OCI-LY7 (cell line): ENCODE data around the gene PTH1R. TPM values are rescaled to one million over a fixed set of nuclear protein-coding genes. Genes with fewer than 3 reads are reported as not detected.

Experiments
- BruUV-seq: library from RNA; stranded (reverse); fragments of 400-500 nt; replicated peaks from 2 replicates; lab custom pipeline; 2021; lab: Mats Ljungman, UMichigan
- CTCF ChIA-PET: fragments of 300-600 bp; sonication (Branson Sonifier 250); formaldehyde crosslinking; loops from one replicate; lab custom pipeline; 2022; ENCODE audit warnings: antibody characterized with exemption; ENCODE audit not compliant: unreplicated experiment; lab: Charles Lee
- POLR2A ChIA-PET: fragments of 300-600 bp; sonication (Branson Sonifier 250); formaldehyde crosslinking; loops from one replicate; lab custom pipeline; 2022; ENCODE audit warnings: antibody characterized with exemption; lab: Charles Lee
- DNase-seq: peaks from one replicate; pipeline ENCODE4 v3.0.0-alpha.2; 2015; ENCODE audit warnings: low spot score
- H2AFZ ChIP-seq: fragments of 200-600 bp; sonication (generic), shearing (Covaris generic); 2 replicates; pipeline ENCODE4 v1.6.1; 2014; ENCODE audit warnings: mild to moderate bottlenecking, antibody characterized with exemption, low read length, moderate library complexity
- H3K27ac ChIP-seq: fragments of 200-600 bp; sonication (generic); 2 replicates; pipeline ENCODE4 v1.5.1; 2014; ENCODE audit warnings: mixed run types, low read depth, mild to moderate bottlenecking, moderate library complexity, low read length, inconsistent platforms; ENCODE audit not compliant: poor library complexity, severe bottlenecking
- H3K36me3 ChIP-seq: fragments of 200-600 bp; sonication (generic); 2 replicates; pipeline ENCODE4 v1.6.1; 2014; ENCODE audit warnings: mild to moderate bottlenecking, antibody characterized with exemption, low read length, moderate library complexity, mixed read lengths; ENCODE audit not compliant: insufficient read depth
- H3K4me1 ChIP-seq: fragments of 200-600 bp; sonication (generic); 2 replicates; pipeline ENCODE4 v1.5.1; 2014; ENCODE audit warnings: mild to moderate bottlenecking, low read length; ENCODE audit not compliant: insufficient read depth, poor library complexity, severe bottlenecking
- H3K4me2 ChIP-seq: fragments of 200-600 bp; sonication (generic); 2 replicates; pipeline ENCODE4 v1.6.1; 2014; ENCODE audit warnings: mild to moderate bottlenecking, low read length
- H3K4me3 ChIP-seq: fragments of 200-600 bp; sonication (generic); 2 replicates; pipeline ENCODE4 v1.5.1; 2014; ENCODE audit warnings: mild to moderate bottlenecking, low read depth, low read length; ENCODE audit not compliant: poor library complexity, severe bottlenecking
- H3K79me2 ChIP-seq: fragments of 200-600 bp; sonication (generic); 2 replicates; pipeline ENCODE4 v1.6.1; 2016; ENCODE audit warnings: low read depth, mild to moderate bottlenecking, low read length, moderate library complexity, mixed read lengths; ENCODE audit not compliant: insufficient read depth
- H3K9me2 ChIP-seq: fragments of 200-600 bp; sonication (generic); 2 replicates; pipeline ENCODE4 v1.6.1; 2016; ENCODE audit warnings: mild to moderate bottlenecking, low read length, mixed read lengths; ENCODE audit not compliant: insufficient read depth
- H3K9me3 ChIP-seq: fragments of 200-600 bp; sonication (generic); 2 replicates; pipeline ENCODE4 v1.6.1; 2014; ENCODE audit warnings: mild to moderate bottlenecking, mixed run types, low read length, mixed read lengths
- H4K20me1 ChIP-seq: fragments of 200-600 bp; sonication (generic); 2 replicates; pipeline ENCODE4 v1.6.1; 2014; ENCODE audit warnings: mild to moderate bottlenecking, antibody characterized with exemption, low read length, moderate library complexity, mixed read lengths; ENCODE audit not compliant: insufficient read depth
- EZH2phosphoT487 ChIP-seq: fragments of 200-600 bp; sonication (generic); IDR thresholded peaks from 2 replicates; pipeline ENCODE4 v1.6.1; 2018; ENCODE audit warnings: low read depth, borderline replicate concordance, mild to moderate bottlenecking, mixed run types, antibody characterized with exemption, low read length, moderate library complexity, mixed read lengths
- intact Hi-C: fragments of 100-400 bp; cut with micrococcal nuclease; formaldehyde crosslinking; loops from one replicate; pipeline ENCODE4 v1.10.0; 2022; ENCODE audit not compliant: unreplicated experiment
- total RNA-seq, 2 experiments: library from RNA; depleted of rRNA in 1 of 2; stranded (reverse); fragments of >200 nt in 1 of 2; shearing (Covaris generic) in 1 of 2; gene quantifications; 2 replicates each; pipeline ENCODE4 v1.2.3, GENCODE V29; 2014 to 2022
- TF ChIP-seq, protein P1 (sequence below): fragments of 200-600 bp; sonication (generic); conservative IDR thresholded peaks from 2 replicates; pipeline ENCODE4 v1.5.1; 2014; ENCODE audit warnings: mild to moderate bottlenecking, antibody characterized with exemption, low read length, moderate library complexity, mixed read lengths

Gene PTH1R
- total RNA-seq, 2 experiments from 2014 or later: not detected

DNA sequence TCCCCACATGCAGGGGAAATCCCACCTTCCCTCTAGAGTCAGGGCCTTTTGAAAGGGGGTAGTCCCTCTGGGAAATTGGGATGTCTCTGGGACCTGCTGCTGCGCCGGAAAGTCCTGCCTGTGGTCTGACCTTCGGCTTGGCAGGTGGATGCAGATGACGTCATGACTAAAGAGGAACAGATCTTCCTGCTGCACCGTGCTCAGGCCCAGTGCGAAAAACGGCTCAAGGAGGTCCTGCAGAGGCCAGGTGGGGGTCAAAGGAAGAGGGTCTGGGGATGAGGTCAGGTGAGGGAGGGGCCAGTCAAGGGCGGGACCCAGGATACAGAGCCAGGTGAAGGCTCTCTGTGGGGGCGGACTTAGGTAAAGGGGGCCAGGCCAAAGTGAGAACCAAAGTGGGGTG, 16.2 kb downstream of the PTH1R start:
- Histone ChIP-seq H3K9me3 (no peaks in the 10 kb centered on the region), H2AFZ (no peak overlapping the region), H3K27ac (no peak overlapping the region), H4K20me1 (no peaks in the 10 kb centered on the region), H3K9me2 (no peaks in the 10 kb centered on the region), H3K79me2 (no peaks in the 10 kb centered on the region), H3K4me3 (no peak overlapping the region), H3K36me3 (no peaks in the 10 kb centered on the region), H3K4me2 (no peak overlapping the region), H3K4me1 (no peaks in the 10 kb centered on the region)
- ChIA-PET POLR2A (no interaction called here), CTCF (no interaction called here)
- TF ChIP-seq, protein P1, sequence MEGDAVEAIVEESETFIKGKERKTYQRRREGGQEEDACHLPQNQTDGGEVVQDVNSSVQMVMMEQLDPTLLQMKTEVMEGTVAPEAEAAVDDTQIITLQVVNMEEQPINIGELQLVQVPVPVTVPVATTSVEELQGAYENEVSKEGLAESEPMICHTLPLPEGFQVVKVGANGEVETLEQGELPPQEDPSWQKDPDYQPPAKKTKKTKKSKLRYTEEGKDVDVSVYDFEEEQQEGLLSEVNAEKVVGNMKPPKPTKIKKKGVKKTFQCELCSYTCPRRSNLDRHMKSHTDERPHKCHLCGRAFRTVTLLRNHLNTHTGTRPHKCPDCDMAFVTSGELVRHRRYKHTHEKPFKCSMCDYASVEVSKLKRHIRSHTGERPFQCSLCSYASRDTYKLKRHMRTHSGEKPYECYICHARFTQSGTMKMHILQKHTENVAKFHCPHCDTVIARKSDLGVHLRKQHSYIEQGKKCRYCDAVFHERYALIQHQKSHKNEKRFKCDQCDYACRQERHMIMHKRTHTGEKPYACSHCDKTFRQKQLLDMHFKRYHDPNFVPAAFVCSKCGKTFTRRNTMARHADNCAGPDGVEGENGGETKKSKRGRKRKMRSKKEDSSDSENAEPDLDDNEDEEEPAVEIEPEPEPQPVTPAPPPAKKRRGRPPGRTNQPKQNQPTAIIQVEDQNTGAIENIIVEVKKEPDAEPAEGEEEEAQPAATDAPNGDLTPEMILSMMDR: no peak
- no peak for TF ChIP-seq EZH2phosphoT487
- intact Hi-C loops: no loop called here
- no peak for DNase-seq
- no TSS peak for BruUV-seq

DNA sequence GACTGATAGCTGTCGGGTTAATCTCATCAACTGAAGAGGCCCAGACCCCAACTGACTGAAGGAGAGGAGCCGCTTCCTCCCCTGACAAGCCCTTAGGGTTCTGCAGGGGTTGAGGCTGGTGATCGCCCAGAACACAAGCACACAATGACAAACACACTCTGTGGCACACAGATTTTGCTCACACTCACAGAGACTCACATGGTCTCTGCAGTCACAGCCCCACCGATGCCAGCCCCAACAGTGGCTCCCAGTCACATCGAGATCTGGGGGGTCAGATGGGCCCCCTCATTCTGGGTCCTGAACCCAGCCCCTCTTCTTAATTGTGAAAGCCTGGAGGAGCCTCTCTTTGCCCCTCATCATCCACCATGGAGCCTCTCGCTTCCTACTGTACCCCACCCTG, 16.7 kb downstream of the PTH1R start:
- no peak overlapping the region for H3K4me2 ChIP-seq
- H3K9me2 ChIP-seq: no peaks in the 10 kb centered on the region
- no peak for DNase-seq
- H3K9me3 ChIP-seq: no peaks in the 10 kb centered on the region
- H4K20me1 ChIP-seq: no peaks in the 10 kb centered on the region
- no peak for TF ChIP-seq EZH2phosphoT487
- TF ChIP-seq, protein P1: no peak
- H3K4me3 ChIP-seq: no peak overlapping the region
- no peak overlapping the region for H2AFZ ChIP-seq
- ChIA-PET CTCF (no interaction called here), POLR2A (no interaction called here)
- BruUV-seq: no TSS peak
- intact Hi-C loops: no loop called here
- no peak overlapping the region for H3K27ac ChIP-seq
- H3K4me1 ChIP-seq: no peaks in the 10 kb centered on the region
- H3K79me2 ChIP-seq: no peaks in the 10 kb centered on the region
- no peaks in the 10 kb centered on the region for H3K36me3 ChIP-seq

DNA sequence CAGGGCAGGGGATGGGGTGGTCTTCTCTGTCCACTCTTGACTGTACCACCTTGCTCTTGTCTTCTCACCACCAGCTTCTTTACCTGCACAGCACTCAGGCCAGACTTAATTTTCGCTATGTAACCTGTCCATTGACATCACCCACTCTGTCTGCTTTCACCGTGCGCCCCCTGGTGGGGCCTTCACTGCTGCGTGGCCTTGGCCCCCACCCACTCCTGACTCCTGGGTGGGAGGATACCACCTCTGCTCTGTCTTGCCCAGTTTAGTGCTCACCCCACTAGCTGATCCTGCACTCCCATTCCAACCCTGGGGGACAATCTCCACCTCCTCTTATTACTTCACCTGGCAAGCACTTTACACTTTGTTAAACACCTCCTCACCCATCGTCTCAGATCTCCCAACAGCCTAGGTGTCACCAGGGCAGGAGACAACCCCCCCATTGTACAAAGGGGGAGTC, 17.7 kb downstream of the PTH1R start:
- intact Hi-C loops: loop anchor here (1.0 kb wide), 2 partner anchors 29 to 190 kb away; no protein-coding TSS in a partner anchor

More for the DNA sequence above, 17.7 kb downstream of the PTH1R start:
- H3K79me2 ChIP-seq: no peaks in the 10 kb centered on the region
- ChIA-PET POLR2A (no interaction called here), CTCF (no interaction called here)
- no peaks in the 10 kb centered on the region for H3K9me3 ChIP-seq
- no peaks in the 10 kb centered on the region for H3K36me3 ChIP-seq
- no TSS peak for BruUV-seq
- no peak for TF ChIP-seq EZH2phosphoT487
- TF ChIP-seq, protein P1: peak; percentile 98
- no peaks in the 10 kb centered on the region for H4K20me1 ChIP-seq
- no peak overlapping the region for H2AFZ ChIP-seq
- H3K4me2 ChIP-seq: no peak overlapping the region
- H3K4me3 ChIP-seq: no peak overlapping the region
- H3K27ac ChIP-seq: no peak overlapping the region
- no peaks in the 10 kb centered on the region for H3K9me2 ChIP-seq
- no peaks in the 10 kb centered on the region for H3K4me1 ChIP-seq
- peak; percentile 74 for DNase-seq
